Activated T-helper 2 cell treated with anti-CD3 and anti-CD28 coated beads, Interferon-gamma antibody, Interleukin-2, Interleukin-4, amounts not matched to agents 10 μg/mL and 5 μg/mL and 100 μg/mL, durations not matched to agents 14 hours and 24 hours and 36 hours (primary cell): ENCODE results near the gene FBP1. TPM values are rescaled to one million over a fixed set of nuclear protein-coding genes. Genes with fewer than 3 reads are reported as not detected.
A peak's percentile ranks its signal among the peaks of the same experiment; 100 is the strongest.
"Not testable (repeated sequence)": the region's sequence is repeated elsewhere in the genome, so short reads cannot be mapped to it uniquely, and the experiment has no call there.

Experiments
- DNase-seq: peaks from one replicate; pipeline ENCODE4 v3.0.0; 2021; ENCODE audit warnings: low spot score
- H3K27ac Mint-ChIP-seq: one replicate; pipeline ENCODE4 v1.8.0; 2021; ENCODE audit warnings: mixed read lengths
- H3K27me3 Mint-ChIP-seq: one replicate; pipeline ENCODE4 v1.8.0; 2021; ENCODE audit warnings: low read depth, mixed read lengths
- H3K36me3 Mint-ChIP-seq: one replicate; pipeline ENCODE4 v1.8.0; 2021; ENCODE audit warnings: low read depth, mixed read lengths
- H3K4me1 Mint-ChIP-seq: one replicate; pipeline ENCODE4 v1.8.0; 2021; ENCODE audit warnings: low read depth, mixed read lengths
- H3K4me3 Mint-ChIP-seq: one replicate; pipeline ENCODE4 v1.8.0; 2021; ENCODE audit warnings: low read depth, mild to moderate bottlenecking, moderate library complexity, mixed read lengths
- H3K9me3 Mint-ChIP-seq: one replicate; pipeline ENCODE4 v1.8.0; 2021; ENCODE audit warnings: mixed read lengths
- intact Hi-C: fragments of 100-400 bp; cut with micrococcal nuclease; formaldehyde crosslinking; loops from one replicate; pipeline ENCODE4 v1.15.1; 2023
- total RNA-seq: library from RNA; stranded (reverse); gene quantifications from 2 replicates; pipeline ENCODE4 v1.2.3, GENCODE V29; 2022

The FBP1 gene
- total RNA-seq, 1 donor from 2014 or later: 0.23 TPM

DNA sequence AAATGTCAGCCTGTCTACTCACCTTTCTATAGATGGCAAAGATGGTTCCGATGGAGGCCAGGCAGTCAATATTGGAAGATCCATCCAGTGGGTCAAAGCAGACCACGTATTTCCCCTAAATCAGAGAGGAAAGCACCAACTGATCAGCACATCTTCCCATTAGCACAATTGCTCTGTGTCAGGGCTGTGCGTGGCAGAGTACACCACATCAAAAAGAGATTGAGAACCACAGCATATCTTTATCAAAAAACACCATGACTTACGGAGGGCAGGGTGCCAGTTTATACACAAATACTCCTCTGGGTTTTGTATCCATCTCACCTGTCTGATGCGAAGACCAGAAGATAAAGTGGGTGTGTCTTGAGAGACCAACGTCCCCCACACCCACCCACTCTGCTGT is 54.8 kb downstream of the FBP1 start:
- Mint-ChIP-seq H3K27me3 (peaks cover 11% of the 10 kb centered on the region), H3K4me1 (peaks cover 17% of the 10 kb centered on the region), H3K4me3 (no peak overlapping the region), H3K9me3 (no peaks in the 10 kb centered on the region), H3K27ac (peak overlapping the region; percentile 24), H3K36me3 (no peaks in the 10 kb centered on the region)
- intact Hi-C loops: no loop called here
- no peak for DNase-seq

DNA sequence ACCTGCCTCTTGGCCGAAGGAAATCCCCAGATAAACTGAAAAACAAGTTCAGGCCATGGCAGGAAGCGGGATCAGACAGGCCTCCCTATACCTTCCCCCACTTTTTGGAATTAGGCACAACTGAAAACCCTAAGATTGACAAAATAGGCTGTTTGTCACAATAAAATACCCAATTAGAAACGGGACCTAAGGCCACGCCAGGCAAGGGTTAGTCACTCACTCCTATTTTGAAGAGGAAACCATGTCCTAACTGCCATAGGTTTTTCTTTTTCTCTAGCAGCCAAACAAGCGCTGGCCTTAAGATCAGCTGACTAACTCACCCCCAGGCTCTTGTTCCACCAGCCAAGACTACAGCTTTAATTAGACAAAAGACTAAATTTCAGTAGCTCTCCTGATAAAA is 57.6 kb downstream of the FBP1 start:
- H3K36me3 Mint-ChIP-seq: no peaks in the 10 kb centered on the region
- H3K4me3 Mint-ChIP-seq: no peak overlapping the region
- peaks cover 3% of the 10 kb centered on the region for H3K27me3 Mint-ChIP-seq
- intact Hi-C loops: no loop called here
- no peaks in the 10 kb centered on the region for H3K9me3 Mint-ChIP-seq
- H3K27ac Mint-ChIP-seq: no peak overlapping the region
- H3K4me1 Mint-ChIP-seq: peaks cover 16% of the 10 kb centered on the region
- no peak for DNase-seq

DNA sequence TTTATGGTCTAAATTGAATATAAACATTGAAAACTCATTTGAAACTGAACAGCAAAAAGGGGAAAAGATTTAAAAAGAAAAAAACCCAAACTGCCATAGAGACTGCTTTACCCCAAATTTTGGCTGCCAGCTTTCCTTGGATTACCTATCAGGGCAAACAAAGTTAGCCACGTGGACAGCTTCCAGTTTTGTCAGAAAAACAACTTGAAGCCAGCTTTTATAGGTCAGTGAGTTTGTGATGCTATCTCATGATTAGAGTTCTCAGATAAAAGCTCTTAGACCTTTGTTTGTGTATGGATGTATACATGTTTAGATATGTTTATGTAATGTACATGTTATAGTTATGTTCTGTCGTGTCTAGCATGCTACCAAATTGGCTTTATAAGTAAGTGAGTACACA is 61.7 kb downstream of the FBP1 start:
- Mint-ChIP-seq H3K4me1 (peaks cover 2% of the 10 kb centered on the region), H3K4me3 (no peak overlapping the region), H3K9me3 (no peaks in the 10 kb centered on the region), H3K27ac (no peak overlapping the region), H3K36me3 (no peaks in the 10 kb centered on the region), H3K27me3 (peaks cover 13% of the 10 kb centered on the region)
- DNase-seq: no peak
- intact Hi-C loops: no loop called here

DNA sequence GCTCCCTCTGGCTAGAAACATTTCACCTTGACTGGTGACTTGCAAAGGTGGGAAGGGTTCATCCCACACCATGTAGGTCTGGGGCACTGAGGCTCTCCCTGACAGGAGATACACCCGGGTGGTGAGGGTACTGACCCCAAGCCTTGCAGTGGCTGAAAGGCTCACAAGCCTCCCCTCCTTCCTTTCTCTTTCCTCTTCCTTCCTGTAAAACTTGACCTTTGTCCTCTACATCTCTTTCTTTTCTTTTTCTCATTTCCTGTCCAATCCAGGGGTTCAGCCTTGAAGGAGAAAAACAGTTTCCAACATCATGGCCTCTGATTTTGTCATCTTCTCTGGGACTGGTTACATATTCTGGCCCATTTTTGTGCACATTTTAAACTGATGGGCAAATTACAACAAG is 62.3 kb downstream of the FBP1 start:
- intact Hi-C loops: no loop called here
- Mint-ChIP-seq H3K27me3 (peaks cover 18% of the 10 kb centered on the region), H3K4me1 (peaks cover 2% of the 10 kb centered on the region), H3K27ac (no peak overlapping the region), H3K9me3 (no peaks in the 10 kb centered on the region), H3K4me3 (no peak overlapping the region), H3K36me3 (no peaks in the 10 kb centered on the region)
- DNase-seq: no peak

DNA sequence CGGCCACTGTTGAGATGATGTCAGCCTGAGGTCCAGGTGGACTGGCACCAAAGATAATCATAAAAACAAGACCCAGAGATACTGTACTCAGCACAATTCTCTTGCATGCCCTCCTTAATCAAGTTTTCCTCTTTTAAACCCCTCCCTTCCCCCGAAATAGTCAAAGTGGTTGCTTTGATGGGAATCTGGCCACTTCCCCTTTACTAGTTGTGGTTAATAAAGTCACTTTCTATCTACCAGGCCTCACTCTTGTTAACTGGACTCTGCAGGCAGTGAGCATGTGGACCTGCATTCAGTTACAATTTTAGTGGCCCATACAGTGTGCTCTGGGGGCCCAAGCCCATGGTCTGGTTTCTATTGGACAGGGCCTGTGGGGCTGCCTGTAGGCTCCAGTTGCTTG is 63.2 kb downstream of the FBP1 start:
- H3K27me3 Mint-ChIP-seq: peaks cover 19% of the 10 kb centered on the region
- H3K4me3 Mint-ChIP-seq: no peak overlapping the region
- no peaks in the 10 kb centered on the region for H3K36me3 Mint-ChIP-seq
- intact Hi-C loops: no loop called here
- no peak overlapping the region for H3K27ac Mint-ChIP-seq
- DNase-seq: no peak
- peaks cover 2% of the 10 kb centered on the region for H3K4me1 Mint-ChIP-seq
- H3K9me3 Mint-ChIP-seq: no peaks in the 10 kb centered on the region

DNA sequence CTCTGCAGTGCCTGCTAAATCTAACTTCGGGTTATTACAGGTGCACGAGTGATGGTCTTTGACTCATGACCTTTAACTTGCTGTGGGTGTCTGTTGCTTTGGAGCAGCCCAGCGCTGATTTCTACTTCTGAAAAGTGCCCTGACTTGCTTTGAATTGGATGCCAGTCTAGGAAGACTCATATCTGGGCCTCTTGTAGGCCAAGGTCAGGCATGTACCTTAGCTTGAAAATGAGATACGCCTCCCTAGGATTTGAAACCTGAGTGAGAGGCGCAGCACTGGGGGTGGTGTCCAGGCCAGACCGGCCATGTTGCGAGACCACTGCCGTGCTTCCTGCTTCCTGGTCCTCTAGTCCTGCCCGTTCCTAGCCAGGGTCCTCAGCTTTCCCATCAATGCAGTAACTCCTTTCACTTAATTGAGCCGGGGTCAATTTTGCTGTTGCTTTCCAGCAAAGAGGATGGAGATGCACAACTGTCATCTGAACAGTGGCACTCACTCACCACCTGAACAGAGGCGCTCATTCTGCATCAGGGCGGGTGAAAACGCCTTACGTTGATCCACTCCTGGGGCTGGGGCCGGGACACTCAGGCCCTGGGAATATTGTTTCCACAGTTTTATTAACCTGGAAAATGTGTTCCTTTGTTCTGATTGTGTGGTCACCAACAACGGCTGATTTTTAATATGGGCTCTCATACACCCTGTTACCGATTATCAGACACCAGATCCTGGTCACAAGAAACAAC is 70.2 kb downstream of the FBP1 start:
- H3K27me3 Mint-ChIP-seq: peaks cover 16% of the 10 kb centered on the region
- no peaks in the 10 kb centered on the region for H3K9me3 Mint-ChIP-seq
- no peak for DNase-seq
- H3K36me3 Mint-ChIP-seq: no peaks in the 10 kb centered on the region
- no peak overlapping the region for H3K27ac Mint-ChIP-seq
- intact Hi-C loops: no loop called here
- H3K4me1 Mint-ChIP-seq: no peaks in the 10 kb centered on the region
- no peak overlapping the region for H3K4me3 Mint-ChIP-seq

DNA sequence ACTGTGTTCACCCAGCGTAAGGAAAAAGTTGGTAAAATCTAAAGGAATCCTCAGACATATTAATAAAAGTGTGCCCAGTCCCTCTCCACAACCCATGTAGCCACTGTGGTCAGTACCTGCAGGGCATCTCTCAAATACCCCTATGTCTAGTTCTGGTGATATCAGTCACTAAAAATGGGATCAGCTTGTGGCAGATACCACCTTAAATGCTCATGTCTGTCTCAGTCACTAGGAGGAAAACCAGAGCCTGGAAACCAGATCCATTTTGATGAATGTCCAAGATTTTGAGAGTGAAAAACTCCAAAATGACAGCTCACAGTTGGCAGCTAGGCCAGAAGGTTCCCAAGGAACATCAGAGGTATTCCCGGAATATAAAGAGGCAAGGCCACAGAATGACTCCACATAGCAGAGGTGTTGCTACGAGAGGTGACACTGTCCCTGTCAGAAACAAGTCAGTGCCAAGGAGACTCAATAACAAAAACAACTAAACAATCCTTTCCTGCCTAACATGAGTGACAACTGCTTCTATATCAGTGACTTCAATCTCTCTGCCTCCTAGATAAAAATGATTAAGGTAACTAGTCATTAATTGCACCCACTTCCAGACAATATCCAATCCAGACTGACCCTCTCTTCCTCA is 70.9 kb downstream of the FBP1 start:
- Mint-ChIP-seq H3K27me3 (peaks cover 15% of the 10 kb centered on the region), H3K4me1 (no peaks in the 10 kb centered on the region), H3K4me3 (no peak overlapping the region), H3K27ac (no peak overlapping the region), H3K9me3 (no peaks in the 10 kb centered on the region), H3K36me3 (no peaks in the 10 kb centered on the region)
- intact Hi-C loops: no loop called here
- DNase-seq: no peak

DNA sequence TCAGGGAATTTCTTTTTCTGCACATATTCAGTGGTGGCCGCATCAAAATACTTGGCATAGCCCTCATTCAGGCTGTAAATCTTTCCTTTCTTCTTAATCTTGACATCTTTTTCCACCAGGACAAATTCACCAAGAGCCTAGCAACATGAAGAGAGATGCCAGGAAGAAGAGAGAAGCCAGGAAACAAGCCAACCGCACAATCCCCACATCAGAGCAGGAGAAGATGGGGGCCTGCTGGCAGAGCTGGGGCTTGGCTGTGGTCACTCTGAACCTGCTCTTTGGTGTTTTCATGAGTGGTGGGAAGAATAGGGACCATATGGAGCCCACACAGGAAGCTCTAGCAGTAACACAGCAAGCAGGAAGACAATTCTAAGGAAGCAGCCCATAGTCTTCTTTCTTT is 72.0 kb downstream of the FBP1 start:
- H3K27ac Mint-ChIP-seq: no peak overlapping the region
- no peak for DNase-seq
- intact Hi-C loops: no loop called here
- H3K36me3 Mint-ChIP-seq: no peaks in the 10 kb centered on the region
- no peaks in the 10 kb centered on the region for H3K4me1 Mint-ChIP-seq
- peaks cover 10% of the 10 kb centered on the region for H3K27me3 Mint-ChIP-seq
- H3K4me3 Mint-ChIP-seq: no peak overlapping the region
- H3K9me3 Mint-ChIP-seq: no peaks in the 10 kb centered on the region

DNA sequence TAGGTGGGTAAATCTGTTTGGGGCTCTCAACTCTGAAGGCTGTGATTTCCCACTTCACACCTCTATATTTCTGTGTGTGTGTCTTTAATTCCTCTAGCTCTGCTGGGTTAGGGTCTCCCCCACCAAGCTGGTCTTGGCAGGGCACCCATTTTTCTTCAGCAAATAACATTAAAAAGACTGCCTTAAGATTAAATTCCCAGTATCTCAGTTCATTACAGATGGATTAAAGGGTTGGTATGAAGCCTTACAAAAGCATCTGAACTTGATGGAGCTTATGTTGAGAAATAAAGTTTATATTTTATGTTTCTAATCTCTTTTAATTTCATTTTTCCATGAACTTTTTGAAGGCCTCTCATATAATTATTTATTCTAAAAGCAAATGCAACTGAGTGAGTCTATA is 72.8 kb downstream of the FBP1 start:
- Mint-ChIP-seq H3K4me3 (no peak overlapping the region), H3K27me3 (peaks cover 7% of the 10 kb centered on the region), H3K9me3 (no peaks in the 10 kb centered on the region), H3K4me1 (no peaks in the 10 kb centered on the region), H3K36me3 (no peaks in the 10 kb centered on the region), H3K27ac (no peak overlapping the region)
- intact Hi-C loops: no loop called here
- DNase-seq: no peak

DNA sequence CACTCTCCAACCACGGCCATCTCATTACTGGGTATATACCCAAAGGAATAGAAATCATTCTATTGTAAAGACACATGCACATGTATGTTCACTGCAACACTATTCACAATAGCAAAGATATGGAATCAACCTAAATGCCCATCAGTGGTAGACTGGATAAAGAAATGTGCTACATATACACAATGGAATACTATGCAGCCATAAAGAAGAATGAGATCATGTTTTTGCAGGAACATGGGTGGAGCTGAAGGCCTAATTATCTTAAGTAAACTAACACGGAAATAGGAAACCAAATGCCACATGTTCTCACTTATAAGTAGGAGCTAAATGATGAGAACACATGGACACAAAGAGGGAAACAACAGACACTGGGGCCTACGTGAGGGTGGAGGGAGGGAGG is 75.0 kb downstream of the FBP1 start:
- intact Hi-C loops, H3K27me3 Mint-ChIP-seq, DNase-seq, H3K4me1 Mint-ChIP-seq, H3K27ac Mint-ChIP-seq, H3K36me3 Mint-ChIP-seq, H3K4me3 Mint-ChIP-seq, H3K9me3 Mint-ChIP-seq: not testable (repeated sequence)

DNA sequence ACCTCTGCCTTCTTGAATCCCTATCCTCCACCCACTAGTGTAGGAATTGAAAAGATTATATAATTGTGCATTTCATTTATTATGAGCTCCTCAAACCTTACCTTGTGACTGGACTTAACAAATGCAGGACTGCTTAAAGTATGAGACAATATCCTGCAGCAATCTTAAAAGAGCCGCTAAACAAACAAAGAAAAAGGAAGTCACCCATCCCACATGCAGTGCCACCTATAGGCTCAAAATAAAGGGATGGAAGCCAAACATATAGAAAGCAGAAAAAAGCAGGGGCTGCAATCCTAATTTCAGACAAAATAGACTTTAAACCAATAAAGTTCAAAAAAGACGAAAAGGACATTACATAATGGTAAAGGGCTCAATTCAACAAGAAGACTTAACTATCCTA is 75.8 kb downstream of the FBP1 start:
- Mint-ChIP-seq H3K9me3 (no peaks in the 10 kb centered on the region), H3K4me1 (no peaks in the 10 kb centered on the region), H3K27me3 (peaks cover 2% of the 10 kb centered on the region), H3K4me3 (no peak overlapping the region), H3K36me3 (no peaks in the 10 kb centered on the region), H3K27ac (no peak overlapping the region)
- intact Hi-C loops: no loop called here
- no peak for DNase-seq

DNA sequence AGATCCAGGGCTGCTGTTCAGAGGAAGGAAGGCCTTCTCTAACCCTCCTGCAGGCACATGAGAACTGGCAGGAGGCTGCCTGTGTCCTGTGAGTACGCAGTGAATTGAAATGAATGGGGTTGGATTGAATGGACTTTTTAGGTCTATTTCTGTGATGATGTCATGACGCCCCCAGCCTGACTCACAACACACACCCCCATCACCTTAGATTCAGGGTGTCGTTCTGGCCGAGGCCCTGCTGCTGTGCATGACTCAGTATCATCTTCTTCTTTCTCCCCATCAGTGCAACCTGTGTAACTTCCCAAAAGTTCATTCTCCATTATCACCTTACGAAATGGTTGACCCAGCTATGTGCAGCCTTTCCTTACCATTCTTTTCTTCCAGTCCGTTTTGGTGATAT is 79.1 kb downstream of the FBP1 start:
- DNase-seq: no peak
- no peaks in the 10 kb centered on the region for H3K36me3 Mint-ChIP-seq
- H3K27ac Mint-ChIP-seq: no peak overlapping the region
- no peak overlapping the region for H3K4me3 Mint-ChIP-seq
- H3K4me1 Mint-ChIP-seq: no peaks in the 10 kb centered on the region
- peaks cover 7% of the 10 kb centered on the region for H3K27me3 Mint-ChIP-seq
- H3K9me3 Mint-ChIP-seq: no peaks in the 10 kb centered on the region
- intact Hi-C loops: no loop called here

DNA sequence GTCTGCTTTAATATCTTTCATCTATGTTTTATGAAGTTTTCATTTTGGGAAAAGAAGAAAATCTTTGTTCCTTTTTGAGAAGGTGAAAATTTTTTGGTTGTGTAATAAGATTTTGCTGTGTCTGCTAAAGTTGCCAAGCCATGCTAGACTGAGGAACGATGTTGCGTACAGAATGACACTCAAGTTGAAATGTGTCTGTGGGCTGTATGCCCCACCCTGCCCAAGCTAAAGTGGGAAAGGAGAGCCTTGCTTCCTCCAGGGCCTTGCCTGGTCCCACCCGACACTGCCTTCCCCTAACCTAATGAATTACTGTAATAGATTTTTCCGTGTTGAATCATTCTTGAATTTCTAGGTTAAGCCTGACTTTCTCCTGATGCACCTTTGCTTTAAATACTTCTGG is 81.9 kb downstream of the FBP1 start:
- peaks cover 5% of the 10 kb centered on the region for H3K27me3 Mint-ChIP-seq
- no peak for DNase-seq
- no peaks in the 10 kb centered on the region for H3K36me3 Mint-ChIP-seq
- intact Hi-C loops: no loop called here
- H3K27ac Mint-ChIP-seq: no peak overlapping the region
- H3K9me3 Mint-ChIP-seq: no peaks in the 10 kb centered on the region
- no peaks in the 10 kb centered on the region for H3K4me1 Mint-ChIP-seq
- no peak overlapping the region for H3K4me3 Mint-ChIP-seq
